Choroid plexus epithelial cell (primary cell): Measurements from ENCODE around the gene NARF.

ENCODE experiments used
- DNase-seq: peaks from one replicate; pipeline ENCODE4 v3.0.0-alpha.2; 2010; ENCODE audit warnings: low read depth
- H3K4me3 ChIP-seq: 2 replicates; pipeline ENCODE4 v1.5.1; 2011; ENCODE audit warnings: low read depth, mild to moderate bottlenecking, control low read depth, low read length, moderate library complexity
- CTCF ChIP-seq: conservative IDR thresholded peaks from 2 replicates; pipeline ENCODE4 v1.5.1; 2011; ENCODE audit warnings: low read depth, mild to moderate bottlenecking, control low read depth, inconsistent platforms, low read length, moderate library complexity

Gene NARF

GRCh38 chr17:82419540-82419939, 39.0 kb upstream of the NARF start:
- H3K4me3 ChIP-seq: peak overlapping the region; percentile 82
- DNase-seq: no peak
- TF ChIP-seq CTCF: no peak

- DNase-seq: peak; percentile 68
- no peak overlapping the region for H3K4me3 ChIP-seq
- peak; percentile 81 for TF ChIP-seq CTCF
These were observed 34.3 kb upstream of the NARF start for GRCh38 chr17:82424001-82424862.

- no peak overlapping the region for H3K4me3 ChIP-seq
- DNase-seq: no peak
- TF ChIP-seq CTCF: no peak
These were observed 33.7 kb upstream of the NARF start for GRCh38 chr17:82424863-82425159.

- no peak overlapping the region for H3K4me3 ChIP-seq
- DNase-seq: no peak
- no peak for TF ChIP-seq CTCF
These were observed 30.0 kb upstream of the NARF start for GRCh38 chr17:82428546-82428945.

GRCh38 chr17:82429824-82430223, 28.7 kb upstream of the NARF start:
- no peak for TF ChIP-seq CTCF
- no peak overlapping the region for H3K4me3 ChIP-seq
- DNase-seq: no peak

GRCh38 chr17:82432017-82432416, 26.5 kb upstream of the NARF start:
- no peak for DNase-seq

More at GRCh38 chr17:82432017-82432416, 26.5 kb upstream of the NARF start:
- H3K4me3 ChIP-seq: no peak overlapping the region
- no peak for TF ChIP-seq CTCF
